B cell (primary cell): ENCODE results near the gene CCDC92B. TPM values are rescaled to one million over a fixed set of nuclear protein-coding genes. Genes with fewer than 3 reads are reported as not detected.

Experiments
- ATAC-seq: fragments of 200-7000 bp; cut with Tn5 transposase; one replicate; pipeline ENCODE4 v1.10.0; 2021; ENCODE audit warnings: low read depth, mild to moderate bottlenecking, moderate number of reproducible peaks, moderate library complexity
- CTCF ChIA-PET: fragments of 350-600 bp; sonication (Branson Sonifier 250); formaldehyde crosslinking; loops from one replicate; lab custom pipeline; 2021; ENCODE audit warnings: antibody characterized with exemption, inconsistent platforms; lab: Charles Lee
- POLR2A ChIA-PET: fragments of 350-600 bp; sonication (Branson Sonifier 250); formaldehyde crosslinking; loops from one replicate; lab custom pipeline; 2021; ENCODE audit warnings: antibody characterized with exemption; lab: Charles Lee
- DNase-seq: peaks from one replicate; pipeline ENCODE4 v3.0.0; 2013
- H2AFZ ChIP-seq: 2 replicates; pipeline ENCODE4 v1.6.1; 2012; ENCODE audit warnings: mild to moderate bottlenecking, low read depth, low read length; ENCODE audit not compliant: insufficient read depth, poor library complexity, severe bottlenecking
- H3K27ac ChIP-seq, 2 donors: 1 replicate in 1 of 2; 2 replicates in 1 of 2; pipeline ENCODE4 v1.5.1; 2012 to 2013; ENCODE audit warnings: low read length in 2 of 2, mild to moderate bottlenecking in 2 of 2, moderate library complexity in 1 of 2
- H3K27me3 ChIP-seq, 4 experiments: fragments of 200-600 bp in 1 of 4; sonication (generic) in 1 of 4; replicated peaks in 1 of 4; 1 replicate in 2 of 4; 2 replicates in 2 of 4; pipeline versions ENCODE4 v1.6.1 to v1.7.0; 2013 to 2016; ENCODE audit warnings: low read length in 3 of 4, mild to moderate bottlenecking in 2 of 4, mixed read lengths in 1 of 4, moderate library complexity in 1 of 4; ENCODE audit not compliant: insufficient read depth in 4 of 4, control insufficient read depth in 3 of 4; ENCODE audit errors: control extremely low read depth in 1 of 4
- H3K36me3 ChIP-seq, 2 experiments: replicated peaks in 1 of 2; 1 replicate in 1 of 2; 2 replicates in 1 of 2; pipeline versions ENCODE4 v1.6.1 to v1.7.1; 2013; ENCODE audit warnings: low read length in 1 of 2; ENCODE audit not compliant: insufficient read depth in 2 of 2, control insufficient read depth in 1 of 2; ENCODE audit errors: control extremely low read depth in 1 of 2, extremely low read depth in 1 of 2
- H3K4me1 ChIP-seq, 2 donors: fragments of 200-600 bp in 1 of 2; sonication (generic) in 1 of 2; 1 replicate in 1 of 2; 2 replicates in 1 of 2; pipeline versions ENCODE4 v1.5.1 to v1.6.1; 2013 to 2017; ENCODE audit warnings: low read length in 2 of 2; ENCODE audit not compliant: control insufficient read depth in 2 of 2, insufficient read depth in 2 of 2
- H3K4me2 ChIP-seq: replicated peaks from 2 replicates; pipeline ENCODE3; 2012; ENCODE audit warnings: mild to moderate bottlenecking, low read depth, low read length; ENCODE audit not compliant: poor library complexity, severe bottlenecking
- H3K4me3 ChIP-seq, 5 experiments: fragments of 200-600 bp in 1 of 5; sonication (generic) in 1 of 5; 1 replicate in 3 of 5; 2 replicates in 2 of 5; pipeline versions ENCODE4 v1.5.1 to v1.7.0; 2011 to 2016; ENCODE audit warnings: low read length in 4 of 5, mild to moderate bottlenecking in 4 of 5, low read depth in 2 of 5, control low read depth in 1 of 5, moderate library complexity in 1 of 5; ENCODE audit not compliant: insufficient read depth in 1 of 5; ENCODE audit errors: control extremely low read depth in 1 of 5, extremely low read depth in 1 of 5
- H3K79me2 ChIP-seq: fragments of 200-600 bp; sonication (generic); one replicate; pipeline ENCODE4 v1.6.0; 2016; ENCODE audit warnings: low read length; ENCODE audit not compliant: control insufficient read depth, insufficient read depth
- H3K9ac ChIP-seq: fragments of 200-600 bp; sonication (generic); 2 replicates; pipeline ENCODE4 v1.6.1; 2017; ENCODE audit warnings: mild to moderate bottlenecking, low read length, moderate library complexity
- H3K9me3 ChIP-seq, 3 donors: one replicate each; pipeline versions ENCODE4 v1.6.1 to v1.7.1; 2013; ENCODE audit warnings: low read length in 2 of 3; ENCODE audit not compliant: control insufficient read depth in 2 of 3, insufficient read depth in 1 of 3; ENCODE audit errors: control extremely low read depth in 1 of 3
- H4K20me1 ChIP-seq: 2 replicates; pipeline ENCODE4 v1.6.0; 2012; ENCODE audit warnings: mild to moderate bottlenecking, low read length; ENCODE audit not compliant: insufficient read depth, control insufficient read depth, poor library complexity, severe bottlenecking
- H3K27ac Mint-ChIP-seq: one replicate; pipeline ENCODE4 v1.8.0; 2021; ENCODE audit warnings: mixed read lengths
- H3K27me3 Mint-ChIP-seq: one replicate; pipeline ENCODE4 v1.8.0; 2021; ENCODE audit warnings: mixed read lengths
- H3K4me1 Mint-ChIP-seq: one replicate; pipeline ENCODE4 v1.8.0; 2021; ENCODE audit warnings: mixed read lengths
- H3K4me3 Mint-ChIP-seq: one replicate; pipeline ENCODE4 v1.8.0; 2021; ENCODE audit warnings: mixed read lengths
- H3K9me3 Mint-ChIP-seq: one replicate; pipeline ENCODE4 v1.8.0; 2022; ENCODE audit warnings: mixed read lengths; ENCODE audit not compliant: insufficient read depth
- CTCF ChIP-seq: fragments of 200-600 bp; IDR thresholded peaks from one replicate; pipeline ENCODE4 v1.8.0; 2022; ENCODE audit warnings: antibody characterized with exemption, mild to moderate bottlenecking
- EZH2 ChIP-seq: IDR thresholded peaks from 2 replicates; pipeline ENCODE4 v1.6.1; 2012; ENCODE audit warnings: borderline replicate concordance, low read depth, mild to moderate bottlenecking, moderate library complexity, low read length; ENCODE audit not compliant: insufficient read depth, poor library complexity, severe bottlenecking
- WGBS: methylation state at CpG from one replicate; pipeline ENCODE4 v1.1.5; 2013; ENCODE audit warnings: missing lambda C conversion rate; ENCODE audit not compliant: insufficient coverage; 5-methylcytosine and 5-hydroxymethylcytosine counted together
- intact Hi-C: fragments of 100-400 bp; cut with micrococcal nuclease; formaldehyde crosslinking; loops from one replicate; pipeline ENCODE4 v1.10.0; 2022
- polyA plus RNA-seq: library from polyadenylated mRNA; depleted of rRNA; stranded (reverse); fragments of >200 nt; gene quantifications from 2 replicates; pipeline ENCODE4 v1.2.3, GENCODE V29; 2012
- total RNA-seq, 2 donors: library from RNA; stranded (reverse); fragments of 120-200 nt in 1 of 2; gene quantifications; 1 replicate in 1 of 2; 2 replicates in 1 of 2; pipeline versions ENCODE4 v1.2.3 to v1.2.4, GENCODE V29; 2013 to 2022

CCDC92B gene
- total and polyA plus RNA-seq, 2 donors (not counting 1 experiment from before 2014, with no cell fraction given), result 0.04 TPM; not detected in 1

- H3K4me3 ChIP-seq, result peak overlapping the region; percentile 43 to 78 (median 62)
- peak overlapping the region; percentile 96 for H3K4me3 Mint-ChIP-seq
- WGBS, result 41% methylated on average over 25 of the region's 28 CpGs
- CTCF ChIA-PET, result interaction anchor here (0.9 to 3.1 kb wide), 10 partner anchors 9 to 217 kb away, joined by 5 to 18 read pairs (median 8); no protein-coding TSS in a partner anchor
- peak; percentile 47 for DNase-seq
- peaks cover 0 to 1% (median under 1%) of the 10 kb centered on the region in 4 experiments for H3K27me3 ChIP-seq
- H3K79me2 ChIP-seq, result peaks cover 6% of the 10 kb centered on the region
- no peak for ATAC-seq
- peaks cover 0 to 4% of the 10 kb centered on the region in 2 experiments for H3K36me3 ChIP-seq
- TF ChIP-seq EZH2, result no peak
- no peak for TF ChIP-seq CTCF
- peak overlapping the region; percentile 68 for H2AFZ ChIP-seq
- no peaks in the 10 kb centered on the region for H3K9me3 Mint-ChIP-seq
- peaks cover 79% of the 10 kb centered on the region for H3K4me1 Mint-ChIP-seq
- no peaks in the 10 kb centered on the region for H3K27me3 Mint-ChIP-seq
- H3K4me2 ChIP-seq, result peak overlapping the region; percentile 95
- no peaks in the 10 kb centered on the region for H4K20me1 ChIP-seq
- peak overlapping the region; percentile 91 for H3K27ac Mint-ChIP-seq
- H3K9me3 ChIP-seq, result no peaks in the 10 kb centered on the region
- POLR2A ChIA-PET, result interaction anchor here (0.6 to 2.1 kb wide), 4 partner anchors 9 to 207 kb away, joined by 3 to 22 read pairs (median 6); no protein-coding TSS in a partner anchor
- peaks cover 64 to 83% of the 10 kb centered on the region in 2 donors for H3K4me1 ChIP-seq
- peak overlapping the region; percentile 7 to 33 for H3K27ac ChIP-seq
- peak overlapping the region; percentile 69 for H3K9ac ChIP-seq
- intact Hi-C loops, result loop anchor here (1.0 kb wide), 2 partner anchors 9 to 19 kb away; no protein-coding TSS in a partner anchor
Measured at GRCh38 chr17:2795441-2796163, 46.1 kb upstream of the CCDC92B start.
